GM23248 (cell line): Measurements from ENCODE around the gene ODF2.

ENCODE experiments used
- EZH2 ChIP-seq: fragments of 200-600 bp; sonication (generic); IDR thresholded peaks from 2 replicates; pipeline ENCODE4 v1.6.1; 2018; ENCODE audit warnings: antibody characterized with exemption, mild to moderate bottlenecking; ENCODE audit not compliant: insufficient read depth, poor library complexity, severe bottlenecking
- EZH2phosphoT487 ChIP-seq: fragments of 200-600 bp; sonication (generic); IDR thresholded peaks from 2 replicates; pipeline ENCODE4 v1.6.1; 2018; ENCODE audit warnings: antibody characterized with exemption, moderate library complexity, mild to moderate bottlenecking, low read depth; ENCODE audit not compliant: insufficient read depth

DNA sequence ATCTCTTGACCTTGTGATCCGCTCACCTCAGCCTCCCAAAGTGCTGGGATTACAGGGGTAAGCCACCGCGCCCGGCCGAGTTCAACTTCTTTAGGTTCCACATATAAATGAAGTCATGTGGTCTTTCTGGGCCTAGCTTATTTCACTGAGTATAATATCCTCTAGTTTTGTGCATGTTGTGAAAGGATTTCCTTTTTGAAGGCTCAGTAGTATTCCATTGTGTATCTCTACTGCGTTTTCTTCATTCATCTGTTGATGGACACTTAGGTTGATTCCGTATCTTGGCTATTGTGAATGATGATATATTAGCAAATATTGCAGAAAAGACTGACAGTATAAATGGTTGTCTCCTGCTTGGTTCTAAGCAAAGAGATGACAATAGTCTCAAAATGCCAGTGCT lies 20.1 kb downstream of the ODF2 start:
- TF ChIP-seq EZH2 (no peak), EZH2phosphoT487 (no peak)
